GM23338 (cell line): ENCODE data around the gene LMO7. TPM values are rescaled to one million over a fixed set of nuclear protein-coding genes. Genes with fewer than 3 reads are reported as not detected.

Experiments
- ATAC-seq: fragments of 200-7000 bp; cut with Tn5 transposase; 3 replicates; pipeline ENCODE4 v1.9.1; 2020
- DNase-seq: peaks from one replicate; pipeline ENCODE4 v3.0.0-alpha.2; 2015; ENCODE audit warnings: low spot score
- H2AFZ ChIP-seq: fragments of 200-600 bp; sonication (generic); 2 replicates; pipeline ENCODE4 v1.8.0; 2016; ENCODE audit warnings: antibody characterized with exemption, mild to moderate bottlenecking, moderate library complexity
- H3F3A ChIP-seq: fragments of 200-600 bp; sonication (generic); replicated peaks from 2 replicates; pipeline ENCODE4 v1.8.0; 2017; ENCODE audit warnings: antibody characterized with exemption, mixed run types, low read depth
- H3K27ac ChIP-seq: fragments of 200-600 bp; sonication (generic); 2 replicates; pipeline ENCODE4 v1.6.1; 2016; ENCODE audit warnings: low read depth
- H3K27me3 ChIP-seq: fragments of 200-600 bp; sonication (generic); 2 replicates; pipeline ENCODE4 v1.8.0; 2016; ENCODE audit warnings: mild to moderate bottlenecking, mixed run types, moderate library complexity; ENCODE audit not compliant: insufficient read depth
- H3K36me3 ChIP-seq: fragments of 200-600 bp; sonication (generic); 2 replicates; pipeline ENCODE4 v1.8.0; 2016; ENCODE audit warnings: mild to moderate bottlenecking; ENCODE audit not compliant: insufficient read depth
- H3K4me1 ChIP-seq: fragments of 200-600 bp; sonication (generic); 2 replicates; pipeline ENCODE4 v1.8.0; 2016; ENCODE audit warnings: mild to moderate bottlenecking, moderate library complexity; ENCODE audit not compliant: insufficient read depth
- H3K4me2 ChIP-seq: fragments of 200-600 bp; sonication (generic); 2 replicates; pipeline ENCODE4 v1.7.1; 2017; ENCODE audit warnings: mixed run types
- H3K4me3 ChIP-seq: fragments of 200-600 bp; sonication (generic); 2 replicates; pipeline ENCODE4 v1.6.1; 2016; ENCODE audit warnings: mixed run types
- H3K79me2 ChIP-seq: fragments of 200-600 bp; sonication (generic); replicated peaks from 2 replicates; pipeline ENCODE4 v1.8.0; 2017; ENCODE audit warnings: mild to moderate bottlenecking; ENCODE audit not compliant: insufficient read depth
- H3K9me2 ChIP-seq: fragments of 200-600 bp; sonication (generic); 2 replicates; pipeline ENCODE4 v1.8.0; 2017; ENCODE audit not compliant: insufficient read depth
- H4K20me1 ChIP-seq: fragments of 200-600 bp; sonication (generic); replicated peaks from 2 replicates; pipeline ENCODE4 v1.8.0; 2017; ENCODE audit warnings: mild to moderate bottlenecking; ENCODE audit not compliant: insufficient read depth
- H3K27ac Mint-ChIP-seq: 2 replicates; pipeline ENCODE4 v1.8.0; 2020; ENCODE audit warnings: inconsistent platforms, mild to moderate bottlenecking, moderate library complexity, mixed read lengths
- H3K27me3 Mint-ChIP-seq: 3 replicates; pipeline ENCODE4 v1.8.0; 2022; ENCODE audit warnings: low read depth, mild to moderate bottlenecking, moderate library complexity, mixed read lengths, inconsistent platforms; ENCODE audit not compliant: insufficient read depth, poor library complexity
- H3K36me3 Mint-ChIP-seq: 3 replicates; pipeline ENCODE4 v1.8.0; 2021; ENCODE audit warnings: low read depth, mild to moderate bottlenecking, inconsistent platforms, moderate library complexity, mixed read lengths
- H3K4me1 Mint-ChIP-seq: 3 replicates; pipeline ENCODE4 v1.8.0; 2020; ENCODE audit warnings: mild to moderate bottlenecking, inconsistent platforms, mixed read lengths
- H3K4me3 Mint-ChIP-seq: 3 replicates; pipeline ENCODE4 v1.8.0; 2021; ENCODE audit warnings: moderate library complexity, mild to moderate bottlenecking, inconsistent platforms, mixed read lengths
- H3K9me3 Mint-ChIP-seq: 3 replicates; pipeline ENCODE4 v1.8.0; 2020; ENCODE audit warnings: moderate library complexity, mild to moderate bottlenecking, inconsistent platforms, mixed read lengths
- CREB1 ChIP-seq: fragments of 250-450 bp; sonication (Bioruptor Pico); IDR thresholded peaks from 2 replicates; pipeline ENCODE4 v1.5.0; 2020; ENCODE audit warnings: low read depth, mild to moderate bottlenecking, moderate library complexity
- EZH2 ChIP-seq: fragments of 200-600 bp; sonication (generic); IDR thresholded peaks from one replicate; pipeline ENCODE4 v1.8.0; 2017; ENCODE audit warnings: antibody characterized with exemption, mild to moderate bottlenecking, low read depth; ENCODE audit not compliant: unreplicated experiment
- NANOG ChIP-seq: IDR thresholded peaks from 2 replicates; pipeline ENCODE4 v1.6.1; 2016; ENCODE audit warnings: antibody characterized with exemption, borderline replicate concordance
- POLR2AphosphoS5 ChIP-seq: IDR thresholded peaks from 2 replicates; pipeline ENCODE4 v1.6.1; 2016; ENCODE audit warnings: antibody characterized with exemption, low read depth
- STAT1 ChIP-seq: IDR thresholded peaks from one replicate; pipeline ENCODE4 v1.6.1; 2016; ENCODE audit warnings: antibody characterized with exemption; ENCODE audit not compliant: unreplicated experiment
- ZNF462 ChIP-seq: fragments of 250-450 bp; sonication (Bioruptor Pico); IDR thresholded peaks from 2 replicates; pipeline ENCODE4 v1.5.0; 2020; ENCODE audit warnings: mild to moderate bottlenecking, moderate library complexity
- polyA plus RNA-seq: library from polyadenylated mRNA; unstranded; fragments of >200 nt; fragmentation: Nextera tagmentation; extraction: Ambion mirVana; gene quantifications from 2 replicates; pipeline ENCODE4 v1.2.1, GENCODE V29; 2016
- total RNA-seq: library from RNA; depleted of rRNA; stranded (reverse); fragments of >200 nt; shearing (Covaris generic); gene quantifications from 2 replicates; pipeline ENCODE4 v1.2.3, GENCODE V29; 2014
- TF ChIP-seq, protein P1 (sequence below), 2 experiments: fragments of 200-600 bp in 1 of 2; sonication (generic) in 1 of 2; conservative IDR thresholded peaks; 2 replicates each; pipeline versions ENCODE4 v1.5.1 to v1.6.1; 2016 to 2017; ENCODE audit warnings: antibody characterized with exemption in 2 of 2, low read depth in 2 of 2, mild to moderate bottlenecking in 2 of 2, moderate library complexity in 1 of 2
- TF ChIP-seq, protein P2 (sequence below): IDR thresholded peaks from 2 replicates; pipeline ENCODE4 v1.6.1; 2016; ENCODE audit warnings: antibody characterized with exemption

LMO7 gene
- total and polyA plus RNA-seq, 2 experiments from 2014 or later, result 22.3 to 26.9 TPM

GRCh38 chr13:75906315-75906714, 270.2 kb downstream of the LMO7 start:
- Histone ChIP-seq H3K4me1 (0 out of 2 replicates have a peak, but pooled peaks cover 5% of the 10 kb centered on the region), H4K20me1 (no peaks in the 10 kb centered on the region), H3K79me2 (no peaks in the 10 kb centered on the region), H3K4me3 (no peak overlapping the region), H3K36me3 (no peaks in the 10 kb centered on the region), H2AFZ (0 out of 2 replicates have a peak overlapping the region, but pooled peaks have one; percentile 50), H3K4me2 (no peak overlapping the region), H3K27me3 (no peaks in the 10 kb centered on the region), H3K9me2 (no peaks in the 10 kb centered on the region), H3F3A (no peaks in the 10 kb centered on the region), H3K27ac (no peak overlapping the region)
- H3K36me3 Mint-ChIP-seq, result no peaks in the 10 kb centered on the region
- peak; percentile 23 for DNase-seq
- H3K27me3 Mint-ChIP-seq, result no peaks in the 10 kb centered on the region
- peaks cover 26% of the 10 kb centered on the region; the same call in 2 of the 3 replicates for H3K4me1 Mint-ChIP-seq
- H3K27ac Mint-ChIP-seq, result no peak overlapping the region
- no peaks in the 10 kb centered on the region for H3K9me3 Mint-ChIP-seq
- peak; percentile 64 for ATAC-seq
- TF ChIP-seq NANOG, result no peak
- TF ChIP-seq, protein P1, sequence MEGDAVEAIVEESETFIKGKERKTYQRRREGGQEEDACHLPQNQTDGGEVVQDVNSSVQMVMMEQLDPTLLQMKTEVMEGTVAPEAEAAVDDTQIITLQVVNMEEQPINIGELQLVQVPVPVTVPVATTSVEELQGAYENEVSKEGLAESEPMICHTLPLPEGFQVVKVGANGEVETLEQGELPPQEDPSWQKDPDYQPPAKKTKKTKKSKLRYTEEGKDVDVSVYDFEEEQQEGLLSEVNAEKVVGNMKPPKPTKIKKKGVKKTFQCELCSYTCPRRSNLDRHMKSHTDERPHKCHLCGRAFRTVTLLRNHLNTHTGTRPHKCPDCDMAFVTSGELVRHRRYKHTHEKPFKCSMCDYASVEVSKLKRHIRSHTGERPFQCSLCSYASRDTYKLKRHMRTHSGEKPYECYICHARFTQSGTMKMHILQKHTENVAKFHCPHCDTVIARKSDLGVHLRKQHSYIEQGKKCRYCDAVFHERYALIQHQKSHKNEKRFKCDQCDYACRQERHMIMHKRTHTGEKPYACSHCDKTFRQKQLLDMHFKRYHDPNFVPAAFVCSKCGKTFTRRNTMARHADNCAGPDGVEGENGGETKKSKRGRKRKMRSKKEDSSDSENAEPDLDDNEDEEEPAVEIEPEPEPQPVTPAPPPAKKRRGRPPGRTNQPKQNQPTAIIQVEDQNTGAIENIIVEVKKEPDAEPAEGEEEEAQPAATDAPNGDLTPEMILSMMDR (conservative IDR thresholded peaks at IDR 0.05; ENCODE audit: low read depth in 2 of 2), result peak; percentile 24 to 44; a peak in 3 of 4 replicates
- no peak overlapping the region for H3K4me3 Mint-ChIP-seq

DNA sequence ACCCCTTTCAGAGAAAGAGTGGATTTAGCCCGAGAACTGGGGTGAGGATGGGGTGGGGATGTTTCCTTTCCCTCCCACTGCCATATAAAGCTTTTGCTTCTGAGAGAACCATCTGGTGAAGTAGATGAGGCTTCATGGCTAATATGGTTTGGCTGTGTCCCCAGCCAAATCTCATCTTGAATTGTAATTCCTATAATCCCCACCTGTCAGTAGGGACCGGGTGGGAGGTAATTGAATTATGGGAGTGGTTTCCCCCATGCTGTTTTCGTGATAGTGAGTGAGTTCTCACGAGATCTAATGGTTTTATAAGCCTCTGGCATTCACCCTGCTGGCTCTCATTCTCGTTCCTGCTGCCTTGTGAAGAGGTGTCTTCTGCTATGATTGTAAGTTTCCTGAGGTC, 270.9 kb downstream of the LMO7 start:
- H3K4me1 ChIP-seq, result 0 out of 2 replicates have a peak, but pooled peaks cover 5% of the 10 kb centered on the region
- TF ChIP-seq CREB1 (CRISPR knock-in tag) (no peak), EZH2 (no peak), STAT1 (no peak), NANOG (no peak), POLR2AphosphoS5 (no peak), ZNF462 (CRISPR knock-in tag) (no peak)
- TF ChIP-seq, protein P1 (conservative IDR thresholded peaks at IDR 0.05; ENCODE audit: low read depth in 2 of 2), result no peak
- TF ChIP-seq, protein P2, sequence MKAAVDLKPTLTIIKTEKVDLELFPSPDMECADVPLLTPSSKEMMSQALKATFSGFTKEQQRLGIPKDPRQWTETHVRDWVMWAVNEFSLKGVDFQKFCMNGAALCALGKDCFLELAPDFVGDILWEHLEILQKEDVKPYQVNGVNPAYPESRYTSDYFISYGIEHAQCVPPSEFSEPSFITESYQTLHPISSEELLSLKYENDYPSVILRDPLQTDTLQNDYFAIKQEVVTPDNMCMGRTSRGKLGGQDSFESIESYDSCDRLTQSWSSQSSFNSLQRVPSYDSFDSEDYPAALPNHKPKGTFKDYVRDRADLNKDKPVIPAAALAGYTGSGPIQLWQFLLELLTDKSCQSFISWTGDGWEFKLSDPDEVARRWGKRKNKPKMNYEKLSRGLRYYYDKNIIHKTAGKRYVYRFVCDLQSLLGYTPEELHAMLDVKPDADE, result no peak

More for the DNA sequence above, 270.9 kb downstream of the LMO7 start:
- Mint-ChIP-seq H3K9me3 (no peaks in the 10 kb centered on the region), H3K4me1 (peaks cover 26% of the 10 kb centered on the region; the same call in 2 of the 3 replicates), H3K36me3 (no peaks in the 10 kb centered on the region), H3K27ac (no peak overlapping the region), H3K4me3 (no peak overlapping the region), H3K27me3 (no peaks in the 10 kb centered on the region)
- H3K9me2 ChIP-seq, result no peaks in the 10 kb centered on the region
- no peak overlapping the region for H3K27ac ChIP-seq
- DNase-seq, result no peak
- H3K79me2 ChIP-seq, result no peaks in the 10 kb centered on the region
- peak overlapping the region; percentile 50; the same call in 1 of the 2 replicates for H2AFZ ChIP-seq
- H3K36me3 ChIP-seq, result no peaks in the 10 kb centered on the region
- no peak overlapping the region for H3K4me3 ChIP-seq
- ATAC-seq, result no peak
- H3K4me2 ChIP-seq, result no peak overlapping the region
- H3F3A ChIP-seq, result no peaks in the 10 kb centered on the region
- no peaks in the 10 kb centered on the region for H4K20me1 ChIP-seq
- H3K27me3 ChIP-seq, result no peaks in the 10 kb centered on the region
